Right cardiac atrium (tissue), 5 donors: ENCODE results near the gene PHF21B. TPM values are rescaled to one million over a fixed set of nuclear protein-coding genes. Genes with fewer than 3 reads are reported as not detected.
A peak's percentile ranks its signal among the peaks of the same experiment; 100 is the strongest.

Experiments
- ATAC-seq, 2 donors: fragments of 200-7000 bp; cut with Tn5 transposase; one replicate each; pipeline versions ENCODE4 v1.8.0 to v1.9.1; 2020; ENCODE audit warnings: moderate library complexity in 2 of 2, mild to moderate bottlenecking in 1 of 2
- DNase-seq, 3 donors: peaks; one replicate each; pipeline ENCODE4 v3.0.0-alpha.2; 2020
- H3K27ac ChIP-seq: one replicate; pipeline ENCODE4 v1.5.1; 2013; ENCODE audit warnings: mild to moderate bottlenecking, low read length, control low read depth, moderate library complexity
- H3K27me3 ChIP-seq: one replicate; pipeline ENCODE4 v1.6.1; 2013; ENCODE audit not compliant: control insufficient read depth, insufficient read depth
- H3K4me1 ChIP-seq: one replicate; pipeline ENCODE4 v1.6.1; 2013; ENCODE audit warnings: low read length; ENCODE audit not compliant: control insufficient read depth, insufficient read depth
- H3K4me3 ChIP-seq: one replicate; pipeline ENCODE4 v1.5.1; 2013; ENCODE audit warnings: low read length, control low read depth
- H3K9me3 ChIP-seq: one replicate; pipeline ENCODE4 v1.6.1; 2013; ENCODE audit warnings: low read length; ENCODE audit not compliant: control insufficient read depth
- WGBS: extraction: QIAGEN DNeasy Blood & Tissue Kit; methylation state at CpG from one replicate; pipeline ENCODE4 v1.1.7; 2013; 5-methylcytosine and 5-hydroxymethylcytosine counted together
- intact Hi-C, 4 donors: fragments of 100-400 bp; cut with DNase I; formaldehyde crosslinking; loops; one replicate each; pipeline versions ENCODE4 v1.11.0 to v1.14.0; 2022 to 2023
- polyA plus RNA-seq: library from polyadenylated mRNA; stranded (reverse); fragments of 200-250 nt; gene quantifications from one replicate; pipeline ENCODE4 v1.2.3, GENCODE V29; 2013
- total RNA-seq, 4 donors: library from RNA; stranded (reverse); fragmentation: NEBNext Ultra II Directional; extraction: Animal tissue kit (Norgen Biotek cat#: 25700); gene quantifications; one replicate each; pipeline ENCODE4 v1.2.1, GENCODE V29; 2021
- donor health status: healthy with polysubstance abuse.
- donor health status: DM: no; HTN: yes; CAD: no.
- donor health status: DM: no; HTN: no; CAD: no.
- donor health status: DM: no; HTN: yes; CAD: no; lungs with severe emphysema.
- donor health status: DM: yes; HTN: yes; CAD: no.

The PHF21B gene
- total and polyA plus RNA-seq, 5 donors: 0.50 to 1.9 (median 1.3) TPM

DNA sequence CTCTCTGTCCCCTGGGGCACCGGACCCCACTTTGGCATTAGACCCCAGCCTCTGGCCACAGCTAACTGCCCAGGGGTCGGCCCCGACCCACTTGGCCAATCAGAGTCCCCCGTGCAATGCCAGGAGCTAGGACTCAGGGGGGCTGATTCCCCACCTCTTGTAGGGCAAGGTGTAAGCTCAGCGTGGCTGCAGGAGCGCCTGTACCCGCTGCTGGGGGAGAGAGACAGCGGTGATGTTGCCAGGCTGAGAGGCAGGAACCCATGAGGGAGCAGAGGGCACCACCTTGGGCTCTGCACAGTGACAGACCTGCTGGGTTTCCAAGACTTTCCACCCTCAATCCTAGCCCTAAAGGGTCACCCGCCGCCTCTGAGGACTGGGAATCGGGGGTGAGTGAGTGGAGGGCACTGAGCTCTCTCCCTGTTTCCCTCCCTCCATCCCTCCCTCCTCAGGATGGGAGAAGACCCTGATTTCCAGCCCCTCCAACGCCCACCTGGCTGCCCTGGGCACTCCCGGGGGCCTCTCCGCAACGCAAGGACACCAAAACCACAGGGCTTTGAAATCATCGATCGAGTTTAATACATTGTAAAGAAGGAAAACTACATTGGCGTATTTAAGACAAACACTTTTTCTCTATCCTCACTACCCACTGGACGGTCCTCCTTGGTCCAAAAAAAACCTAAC, 129.1 kb downstream of the PHF21B start:
- Histone ChIP-seq H3K4me3 (no peak overlapping the region), H3K9me3 (peaks cover 2% of the 10 kb centered on the region), H3K27me3 (no peaks in the 10 kb centered on the region), H3K27ac (no peak overlapping the region), H3K4me1 (no peaks in the 10 kb centered on the region)
- no peak for DNase-seq
- intact Hi-C loops: no loop called here
- no peak for ATAC-seq
- 91% methylated on average over 19 of the region's 19 CpGs for WGBS

DNA sequence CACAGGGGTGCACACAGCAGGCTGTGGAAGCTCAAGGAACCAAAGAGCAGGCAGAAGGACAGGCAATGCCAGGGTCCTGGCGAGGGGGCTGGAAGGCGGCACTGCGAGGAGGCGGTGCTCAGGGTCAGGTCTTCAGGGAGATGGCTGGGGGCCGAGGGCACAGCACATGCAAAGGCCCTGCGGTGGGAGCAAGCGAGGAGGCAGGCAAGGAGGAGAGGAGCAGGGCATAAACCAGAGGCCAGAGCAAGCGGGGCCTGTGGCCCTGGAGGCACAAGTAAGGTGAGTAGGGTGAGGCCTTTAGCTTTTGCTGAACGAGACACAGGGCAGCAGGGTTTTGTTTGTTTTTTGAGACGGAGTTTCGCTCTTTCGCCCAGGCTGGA, 130.5 kb downstream of the PHF21B start:
- no peak overlapping the region for H3K4me3 ChIP-seq
- ATAC-seq (no peak), DNase-seq (no peak)
- intact Hi-C loops: no loop called here
- H3K27ac ChIP-seq: no peak overlapping the region
- peaks cover 2% of the 10 kb centered on the region for H3K9me3 ChIP-seq
- no peaks in the 10 kb centered on the region for H3K4me1 ChIP-seq
- no peaks in the 10 kb centered on the region for H3K27me3 ChIP-seq
- 92% methylated on average over 12 of the region's 12 CpGs for WGBS

DNA sequence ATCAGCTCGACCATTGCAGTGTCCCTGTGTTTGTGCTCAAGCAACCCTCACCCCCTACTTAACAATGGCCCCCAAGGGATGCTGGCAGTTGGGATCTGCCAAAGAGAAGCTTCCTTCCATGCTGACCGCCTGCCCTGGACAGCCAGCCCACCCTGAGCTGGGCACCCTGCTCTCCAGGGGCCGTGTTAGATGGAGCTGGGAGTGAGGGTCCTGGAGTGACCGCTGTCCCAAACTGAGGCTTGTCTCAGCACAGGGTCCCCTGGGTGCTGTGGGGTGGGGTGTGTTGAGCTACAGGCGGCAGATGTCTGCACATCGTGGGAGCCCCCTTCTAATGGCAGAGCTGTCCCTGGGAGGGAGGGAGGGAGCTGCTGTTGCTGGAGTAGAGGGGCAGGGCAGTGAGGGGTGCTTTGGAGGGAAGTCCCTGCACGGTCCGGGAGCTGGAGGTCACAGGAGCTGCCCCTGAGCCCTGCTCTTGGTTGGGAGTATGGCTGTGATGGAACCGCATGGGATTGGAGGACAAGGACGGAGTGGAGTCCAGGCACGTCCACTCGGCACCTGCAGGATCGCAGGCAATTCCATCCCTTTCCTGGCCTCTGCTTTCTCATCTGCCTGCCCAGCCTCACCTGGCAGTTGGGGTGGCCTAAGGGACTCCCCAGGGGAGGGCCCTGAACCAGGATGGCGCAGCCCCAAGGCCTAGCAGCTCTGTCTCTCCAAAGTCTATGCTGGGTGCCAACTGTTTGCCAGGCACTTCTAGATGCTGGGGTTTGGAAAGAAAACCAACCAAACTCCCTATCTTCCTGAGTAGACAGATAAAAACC, 131.1 kb downstream of the PHF21B start:
- intact Hi-C loops: no loop called here
- no peak for ATAC-seq
- WGBS: 79% methylated on average over 14 of the region's 14 CpGs
- Histone ChIP-seq H3K27me3 (no peaks in the 10 kb centered on the region), H3K27ac (no peak overlapping the region), H3K9me3 (peaks cover 2% of the 10 kb centered on the region), H3K4me3 (no peak overlapping the region), H3K4me1 (no peaks in the 10 kb centered on the region)
- DNase-seq: no peak

DNA sequence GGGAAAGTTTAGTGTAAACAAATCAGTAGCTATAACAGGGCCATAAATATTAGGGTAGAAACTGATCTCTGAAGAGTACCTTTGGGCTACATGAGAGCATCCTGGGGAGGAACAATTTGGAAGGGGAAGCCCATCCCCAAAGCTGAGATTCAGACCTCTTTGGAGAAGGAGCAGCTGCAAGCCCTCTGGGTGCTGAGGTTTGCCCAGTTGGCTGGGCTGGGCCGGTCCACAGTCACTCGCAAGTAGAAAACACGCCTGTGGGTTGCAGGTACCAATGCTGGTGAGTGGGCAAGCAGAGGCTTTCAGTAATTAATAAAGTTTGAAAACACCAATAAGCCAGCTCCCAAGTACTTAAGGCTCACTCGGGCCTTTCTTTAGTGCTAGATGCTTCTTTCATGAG, 132.9 kb downstream of the PHF21B start:
- no peak for ATAC-seq
- H3K27me3 ChIP-seq: no peaks in the 10 kb centered on the region
- peaks cover 2% of the 10 kb centered on the region for H3K9me3 ChIP-seq
- H3K27ac ChIP-seq: no peak overlapping the region
- no peak for DNase-seq
- intact Hi-C loops: no loop called here
- H3K4me1 ChIP-seq: no peaks in the 10 kb centered on the region
- WGBS: 91% methylated on average over 4 of the region's 4 CpGs
- H3K4me3 ChIP-seq: no peak overlapping the region

DNA sequence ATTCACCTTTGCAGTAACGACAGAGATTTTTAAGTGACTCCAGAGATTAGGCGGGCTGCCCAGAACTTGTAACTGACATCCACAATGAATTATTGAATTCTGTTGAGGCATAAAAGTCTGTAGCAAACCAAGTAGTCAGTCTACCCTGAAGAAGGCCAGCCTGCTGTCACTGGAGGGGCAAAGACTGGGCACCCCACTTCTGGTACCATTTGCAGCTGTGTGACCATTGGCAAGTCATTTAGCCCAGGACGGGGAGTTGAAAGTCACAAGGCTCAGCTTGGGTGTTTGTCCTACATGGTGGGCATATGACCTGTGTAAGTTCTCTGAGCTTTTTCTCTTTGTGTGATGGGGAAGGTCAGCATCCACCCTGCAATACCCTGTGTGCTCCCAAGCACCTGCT, 138.0 kb downstream of the PHF21B start:
- 93% methylated on average over 3 of the region's 3 CpGs for WGBS
- Histone ChIP-seq H3K27ac (no peak overlapping the region), H3K27me3 (no peaks in the 10 kb centered on the region), H3K4me1 (no peaks in the 10 kb centered on the region), H3K9me3 (no peaks in the 10 kb centered on the region), H3K4me3 (no peak overlapping the region)
- ATAC-seq (no peak), DNase-seq (no peak)
- intact Hi-C loops: no loop called here

DNA sequence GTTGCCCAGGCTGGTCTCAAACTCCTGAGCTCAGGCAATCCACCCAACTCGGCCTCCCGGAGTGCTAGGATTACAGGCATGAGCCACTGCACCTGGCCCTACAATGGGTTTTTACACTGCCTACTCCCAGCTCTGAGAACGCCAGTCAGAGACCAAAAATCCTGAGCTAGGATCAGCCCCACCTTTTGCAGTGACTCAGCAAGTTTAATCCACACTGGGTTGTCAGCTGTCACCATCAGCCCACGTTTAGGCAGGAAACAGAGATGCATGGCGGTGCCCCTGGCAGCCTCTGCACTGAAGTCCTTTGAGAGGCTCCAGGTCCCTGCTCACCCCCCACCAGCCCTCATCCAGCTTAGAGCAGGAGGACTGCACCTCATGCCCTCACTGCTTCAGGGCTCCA, 139.8 kb downstream of the PHF21B start:
- H3K27ac ChIP-seq: no peak overlapping the region
- peak in 1 of 2 donors; percentile 16 for ATAC-seq
- H3K27me3 ChIP-seq: no peaks in the 10 kb centered on the region
- H3K4me3 ChIP-seq: no peak overlapping the region
- intact Hi-C loops: no loop called here
- no peak for DNase-seq
- 53% methylated on average over 5 of the region's 5 CpGs for WGBS
- H3K9me3 ChIP-seq: no peaks in the 10 kb centered on the region
- H3K4me1 ChIP-seq: no peaks in the 10 kb centered on the region

DNA sequence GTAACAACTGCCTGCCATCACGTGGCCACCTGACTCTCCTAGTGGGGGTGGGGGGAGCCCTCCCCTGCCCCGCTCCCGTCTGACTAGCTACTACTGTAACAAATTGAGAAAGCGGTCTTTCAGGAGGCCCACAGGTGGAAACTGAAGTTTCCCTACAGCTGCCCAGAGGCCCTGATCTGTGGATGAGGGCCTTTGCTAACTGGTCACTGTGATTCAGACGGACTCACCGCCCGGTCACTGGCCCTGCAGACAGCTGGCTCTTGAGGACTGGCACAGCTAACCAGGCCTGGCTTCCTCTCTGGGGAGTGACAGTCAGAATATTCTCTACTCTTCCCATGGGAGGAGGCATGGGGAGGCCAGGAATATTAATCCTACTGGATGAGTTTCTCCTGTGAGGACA, 140.6 kb downstream of the PHF21B start:
- 82% methylated on average over 7 of the region's 7 CpGs for WGBS
- intact Hi-C loops: no loop called here
- Histone ChIP-seq H3K9me3 (no peaks in the 10 kb centered on the region), H3K4me3 (no peak overlapping the region), H3K4me1 (no peaks in the 10 kb centered on the region), H3K27me3 (no peaks in the 10 kb centered on the region), H3K27ac (no peak overlapping the region)
- DNase-seq (no peak), ATAC-seq (no peak)

DNA sequence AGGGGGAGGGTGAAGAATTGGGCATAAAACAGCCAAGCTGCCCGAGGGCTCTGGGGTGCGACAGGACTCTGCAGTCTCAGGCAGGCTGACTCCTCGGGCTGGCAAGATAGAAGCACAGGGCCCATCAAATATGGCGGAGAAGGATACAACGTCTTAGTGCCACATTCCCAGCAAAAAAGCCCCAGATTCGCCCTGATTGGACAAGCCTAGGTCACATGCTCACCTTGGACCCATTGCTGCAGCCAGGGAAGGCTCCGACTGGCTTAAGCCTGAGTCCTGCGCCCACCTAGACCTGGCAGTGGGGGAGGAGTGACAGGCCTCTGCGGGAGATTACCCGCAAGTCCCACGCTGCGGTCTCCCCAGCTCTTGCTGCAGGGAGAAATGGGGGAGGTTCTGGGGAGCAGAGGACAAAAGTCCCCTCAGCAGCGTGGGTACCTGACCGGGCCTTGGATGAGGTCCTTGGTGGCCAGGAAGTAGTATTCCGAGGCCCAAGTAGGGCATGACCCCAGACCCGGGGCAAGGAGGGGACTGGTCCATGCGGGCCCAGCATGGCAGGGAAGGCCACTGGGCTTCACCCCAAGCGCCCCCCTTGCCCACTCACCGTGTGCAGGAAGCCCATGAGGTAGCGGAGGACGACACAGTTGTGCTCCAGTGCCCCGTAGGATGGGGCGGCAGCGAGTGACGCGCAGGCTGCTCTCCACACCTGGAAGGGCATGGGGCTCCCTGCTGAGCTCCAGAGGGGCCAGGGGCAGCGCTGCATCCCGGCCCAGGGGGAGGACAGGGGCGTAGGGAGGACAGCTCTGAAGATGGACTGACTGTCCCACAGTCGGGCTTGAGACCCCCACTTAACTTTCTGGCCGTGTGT, 144.4 kb downstream of the PHF21B start:
- WGBS: 85% methylated on average over 31 of the region's 31 CpGs
- no peaks in the 10 kb centered on the region for H3K27me3 ChIP-seq
- no peaks in the 10 kb centered on the region for H3K9me3 ChIP-seq
- no peak for ATAC-seq
- no peak overlapping the region for H3K27ac ChIP-seq
- DNase-seq: no peak
- H3K4me3 ChIP-seq: no peak overlapping the region
- intact Hi-C loops: no loop called here
- H3K4me1 ChIP-seq: no peaks in the 10 kb centered on the region

DNA sequence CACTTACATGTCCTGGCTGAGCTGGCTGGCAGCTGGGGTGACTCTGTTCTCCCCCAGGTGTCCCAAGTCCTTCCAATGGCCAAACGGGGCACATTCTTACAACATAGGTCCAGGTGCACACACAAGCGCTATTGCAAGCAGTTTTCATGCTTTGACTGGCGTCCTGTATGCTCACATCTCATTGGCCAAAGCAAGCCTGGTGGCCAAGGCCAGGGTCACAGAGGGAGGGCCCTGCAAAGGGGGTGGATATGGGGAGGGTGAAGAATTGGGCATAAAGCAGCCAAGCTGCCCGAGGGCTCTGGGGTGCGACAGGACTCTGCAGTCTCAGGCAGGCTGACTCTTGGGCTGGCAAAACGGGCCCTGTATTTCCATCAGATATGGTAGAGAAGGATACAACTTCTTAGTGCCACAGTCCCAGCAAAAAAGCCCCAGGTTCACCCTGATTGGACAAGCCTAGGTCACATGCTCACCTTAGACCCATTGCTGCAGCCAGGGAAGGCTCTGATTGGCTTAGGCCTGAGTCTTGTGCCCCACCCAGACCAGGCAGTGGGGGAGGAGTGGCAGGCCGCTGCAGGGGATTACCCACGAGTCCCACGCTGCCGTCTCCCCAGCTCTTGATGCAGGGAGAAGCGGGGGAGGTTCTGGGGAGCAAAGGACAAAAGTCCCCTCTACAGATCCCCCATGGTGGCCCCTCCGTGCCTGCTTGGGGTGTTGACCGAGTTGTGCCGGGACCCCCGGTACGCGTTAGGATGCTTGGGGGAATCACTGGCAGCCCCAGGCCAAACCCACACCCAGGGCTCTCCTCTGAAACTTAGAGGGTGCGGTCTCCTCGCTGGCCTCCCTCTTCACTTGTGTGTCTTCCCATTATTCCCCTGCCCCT, 146.6 kb downstream of the PHF21B start:
- ATAC-seq (no peak), DNase-seq (no peak)
- H3K27ac ChIP-seq: no peak overlapping the region
- 87% methylated on average over 19 of the region's 19 CpGs for WGBS
- no peaks in the 10 kb centered on the region for H3K27me3 ChIP-seq
- H3K4me1 ChIP-seq: no peaks in the 10 kb centered on the region
- intact Hi-C loops: no loop called here
- no peaks in the 10 kb centered on the region for H3K9me3 ChIP-seq
- no peak overlapping the region for H3K4me3 ChIP-seq

DNA sequence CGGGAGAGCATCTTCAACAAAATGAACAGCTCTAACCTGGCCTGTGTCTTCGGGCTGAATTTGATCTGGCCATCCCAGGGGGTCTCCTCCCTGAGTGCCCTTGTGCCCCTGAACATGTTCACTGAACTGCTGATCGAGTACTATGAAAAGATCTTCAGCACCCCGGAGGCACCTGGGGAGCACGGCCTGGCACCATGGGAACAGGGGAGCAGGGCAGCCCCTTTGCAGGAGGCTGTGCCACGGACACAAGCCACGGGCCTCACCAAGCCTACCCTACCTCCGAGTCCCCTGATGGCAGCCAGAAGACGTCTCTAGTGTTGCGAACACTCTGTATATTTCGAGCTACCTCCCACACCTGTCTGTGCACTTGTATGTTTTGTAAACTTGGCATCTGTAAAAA, 147.5 kb downstream of the PHF21B start:
- no peak for DNase-seq
- no peak for ATAC-seq
- H3K27me3 ChIP-seq: no peaks in the 10 kb centered on the region
- intact Hi-C loops: no loop called here
- no peak overlapping the region for H3K27ac ChIP-seq
- H3K9me3 ChIP-seq: no peaks in the 10 kb centered on the region
- 87% methylated on average over 11 of the region's 11 CpGs for WGBS
- H3K4me1 ChIP-seq: no peaks in the 10 kb centered on the region
- H3K4me3 ChIP-seq: no peak overlapping the region
